H1 (cell line): ENCODE measurements around the gene TOMM7. TPM values are rescaled to one million over a fixed set of nuclear protein-coding genes. Genes with fewer than 3 reads are reported as not detected.
A peak's percentile ranks its signal among the peaks of the same experiment; 100 is the strongest.

ENCODE experiments used
- CTCF ChIA-PET: fragments of 300-600 bp; sonication (Branson Sonifier 250); formaldehyde crosslinking; loops from one replicate; lab custom pipeline; 2021; ENCODE audit not compliant: partially characterized antibody; lab: Charles Lee
- POLR2A ChIA-PET: fragments of 300-600 bp; sonication (Branson Sonifier 250); formaldehyde crosslinking; loops from one replicate; lab custom pipeline; 2021; ENCODE audit warnings: inconsistent platforms; ENCODE audit not compliant: partially characterized antibody; lab: Charles Lee
- DNase-seq, 2 experiments: peaks; one replicate each; pipeline versions ENCODE4 v3.0.0 to v3.0.0-alpha.2; 2010 to 2022; ENCODE audit warnings: low spot score in 2 of 2, low read depth in 1 of 2, mixed read lengths in 1 of 2
- FAIRE-seq: peaks from 2 replicates; lab custom pipeline; 2011; peaks lifted over from hg19 to GRCh38; lab: Jason Lieb, UNC
- H2AFZ ChIP-seq: 2 replicates; pipeline ENCODE4 v1.8.1; 2012; ENCODE audit warnings: low read length, inconsistent platforms
- H2AK5ac ChIP-seq: 2 replicates; pipeline ENCODE4 v1.6.1; 2013; ENCODE audit warnings: low read depth, low read length
- H2BK120ac ChIP-seq: replicated peaks from 2 replicates; pipeline ENCODE3; 2013; ENCODE audit warnings: low read depth, low read length, inconsistent platforms
- H2BK12ac ChIP-seq: 2 replicates; pipeline ENCODE4 v1.6.1; 2013; ENCODE audit warnings: low read depth, low read length
- H2BK15ac ChIP-seq: 2 replicates; pipeline ENCODE4 v1.6.1; 2013; ENCODE audit warnings: low read length
- H2BK20ac ChIP-seq: 2 replicates; pipeline ENCODE4 v1.6.1; 2013; ENCODE audit warnings: low read length
- H2BK5ac ChIP-seq: 2 replicates; pipeline ENCODE4 v1.6.1; 2013; ENCODE audit warnings: low read depth, low read length
- H3K14ac ChIP-seq: 2 replicates; pipeline ENCODE4 v1.6.1; 2013; ENCODE audit warnings: inconsistent platforms; ENCODE audit not compliant: insufficient read length
- H3K18ac ChIP-seq: 2 replicates; pipeline ENCODE4 v1.6.1; 2013; ENCODE audit warnings: low read length; ENCODE audit errors: extremely low read depth
- H3K23ac ChIP-seq: 2 replicates; pipeline ENCODE4 v1.6.1; 2013; ENCODE audit warnings: inconsistent platforms; ENCODE audit not compliant: insufficient read length
- H3K23me2 ChIP-seq: 2 replicates; pipeline ENCODE4 v1.6.1; 2013; ENCODE audit warnings: low read depth, low read length
- H3K27ac ChIP-seq: 2 replicates; pipeline ENCODE4 v1.6.1; 2011; ENCODE audit warnings: low read depth, low read length, inconsistent platforms
- H3K27me3 ChIP-seq, 4 experiments: replicated peaks in 1 of 4; 1 replicate in 1 of 4; 2 replicates in 3 of 4; pipeline versions ENCODE4 v1.6.1 to v1.8.1; 2011 to 2013; ENCODE audit warnings: low read length in 3 of 4, mild to moderate bottlenecking in 3 of 4, inconsistent platforms in 2 of 4, mixed read lengths in 2 of 4, moderate library complexity in 1 of 4; ENCODE audit not compliant: control insufficient read depth in 3 of 4, insufficient read depth in 3 of 4; ENCODE audit errors: extremely low read depth in 1 of 4
- H3K36me3 ChIP-seq, 4 experiments: 2 replicates each; pipeline versions ENCODE4 v1.6.1 to v1.8.1; 2011 to 2013; ENCODE audit warnings: mild to moderate bottlenecking in 4 of 4, low read length in 3 of 4, moderate library complexity in 2 of 4, control low read depth in 1 of 4, inconsistent platforms in 1 of 4; ENCODE audit not compliant: insufficient read depth in 4 of 4, control insufficient read depth in 2 of 4
- H3K4ac ChIP-seq: replicated peaks from 2 replicates; pipeline ENCODE3; 2013; ENCODE audit warnings: low read length, low read depth, mixed read lengths, inconsistent platforms; ENCODE audit not compliant: insufficient read length
- H3K4me1 ChIP-seq, 4 experiments: replicated peaks in 1 of 4; 1 replicate in 1 of 4; 2 replicates in 3 of 4; pipeline versions ENCODE4 v1.6.1 to v1.8.1; 2011 to 2013; ENCODE audit warnings: low read length in 3 of 4, inconsistent platforms in 2 of 4, mixed read lengths in 1 of 4; ENCODE audit not compliant: insufficient read depth in 4 of 4, control insufficient read depth in 3 of 4
- H3K4me2 ChIP-seq, 2 experiments: 2 replicates each; pipeline versions ENCODE4 v1.6.1 to v1.8.1; 2011 to 2013; ENCODE audit warnings: low read depth in 2 of 2, low read length in 2 of 2, control low read depth in 1 of 2, inconsistent platforms in 1 of 2, mild to moderate bottlenecking in 1 of 2; ENCODE audit not compliant: insufficient read depth in 1 of 2
- H3K4me3 ChIP-seq, 4 experiments: fragments of 200-600, 300-600 bp in 1 of 4; sonication (generic), shearing (Covaris generic), sonication (Bioruptor Twin) in 1 of 4; 2 replicates each; pipeline versions ENCODE4 v1.5.1 to v1.8.1; 2011 to 2016; ENCODE audit warnings: low read length in 4 of 4, low read depth in 3 of 4, control low read depth in 2 of 4, inconsistent platforms in 2 of 4, mild to moderate bottlenecking in 2 of 4, mixed read lengths in 1 of 4, moderate library complexity in 1 of 4; ENCODE audit not compliant: insufficient read depth in 2 of 4; ENCODE audit errors: extremely low read depth in 1 of 4
- H3K56ac ChIP-seq: replicated peaks from 2 replicates; pipeline ENCODE3; 2013; ENCODE audit warnings: low read depth, mild to moderate bottlenecking, mixed read lengths, low read length, inconsistent platforms; ENCODE audit not compliant: insufficient read length
- H3K79me1 ChIP-seq: 2 replicates; pipeline ENCODE4 v1.6.1; 2013; ENCODE audit warnings: low read depth, low read length, control low read depth
- H3K79me2 ChIP-seq, 2 experiments: 2 replicates each; pipeline versions ENCODE4 v1.6.1 to v1.8.1; 2012 to 2013; ENCODE audit warnings: low read length in 2 of 2, mild to moderate bottlenecking in 2 of 2, inconsistent platforms in 1 of 2; ENCODE audit not compliant: insufficient read depth in 2 of 2, control insufficient read depth in 1 of 2
- H3K9ac ChIP-seq, 4 experiments: replicated peaks in 1 of 4; 1 replicate in 1 of 4; 2 replicates in 3 of 4; pipeline versions ENCODE4 v1.6.1 to v1.8.1; 2011 to 2013; ENCODE audit warnings: low read depth in 3 of 4, low read length in 3 of 4, control low read depth in 2 of 4, mild to moderate bottlenecking in 2 of 4, moderate library complexity in 2 of 4, inconsistent platforms in 1 of 4; ENCODE audit errors: extremely low read depth in 1 of 4
- H3K9me3 ChIP-seq, 2 experiments: 2 replicates each; pipeline versions ENCODE4 v1.6.1 to v1.8.1; 2012 to 2013; ENCODE audit warnings: mild to moderate bottlenecking in 2 of 2, moderate library complexity in 2 of 2, control low read depth in 1 of 2, inconsistent platforms in 1 of 2, low read depth in 1 of 2, low read length in 1 of 2, mixed read lengths in 1 of 2; ENCODE audit not compliant: insufficient read depth in 2 of 2
- H4K20me1 ChIP-seq, 2 experiments: replicated peaks in 1 of 2; 2 replicates each; pipeline versions ENCODE3 to v1.8.1; 2011 to 2013; ENCODE audit warnings: inconsistent platforms in 2 of 2, low read length in 2 of 2, mild to moderate bottlenecking in 1 of 2; ENCODE audit not compliant: insufficient read depth in 2 of 2, control insufficient read depth in 1 of 2
- H4K5ac ChIP-seq: 2 replicates; pipeline ENCODE4 v1.6.1; 2013; ENCODE audit warnings: low read length, low read depth, mixed read lengths, inconsistent platforms; ENCODE audit not compliant: insufficient read length
- H4K8ac ChIP-seq: 2 replicates; pipeline ENCODE4 v1.8.0; 2013; ENCODE audit warnings: mild to moderate bottlenecking, moderate library complexity, low read length, inconsistent platforms; ENCODE audit not compliant: insufficient read depth; ENCODE audit errors: extremely low read depth
- H4K91ac ChIP-seq: replicated peaks from 2 replicates; pipeline ENCODE3; 2013; ENCODE audit warnings: low read length, mixed read lengths, inconsistent platforms; ENCODE audit not compliant: insufficient read length
- CBX5 ChIP-seq: fragments of 300-800, 300-1000 bp; sonication (generic); IDR thresholded peaks from 2 replicates; pipeline ENCODE4 v1.7.1; 2016; ENCODE audit warnings: antibody characterized with exemption, low read length, low read depth
- E2F6 ChIP-seq: IDR thresholded peaks from 2 replicates; pipeline ENCODE4 v1.6.1; 2012; ENCODE audit warnings: inconsistent platforms
- RFX5 ChIP-seq: IDR thresholded peaks from 2 replicates; pipeline ENCODE4 v1.6.1; 2011; ENCODE audit warnings: low read depth, low read length, improper control_type of control experiment, borderline replicate concordance
- SIX5 ChIP-seq: IDR thresholded peaks from 2 replicates; pipeline ENCODE4 v1.6.1; 2011; ENCODE audit warnings: mild to moderate bottlenecking, low read depth, low read length
- WGBS, 2 experiments: shearing (Covaris generic) in 1 of 2; methylation state at CpG; one replicate each; pipeline versions ENCODE4 v1.1.6 to v1.1.7; 2013 to 2015; ENCODE audit warnings: low lambda C conversion rate in 2 of 2, mixed read lengths in 2 of 2, inconsistent platforms in 1 of 2, low coverage in 1 of 2, missing lambda C conversion rate in 1 of 2; ENCODE audit not compliant: insufficient replicate concordance in 2 of 2, insufficient coverage in 1 of 2, insufficient read length in 1 of 2; ENCODE audit errors: extremely low coverage in 1 of 2, missing lambda C conversion rate in 1 of 2; 5-methylcytosine and 5-hydroxymethylcytosine counted together
- polyA plus RNA-seq, 7 experiments: library from polyadenylated mRNA; depleted of rRNA in 3 of 7; stranded (reverse) in 5 of 7; unstranded in 2 of 7; fragments of >200 nt in 5 of 7; fragments of 200-250 nt in 2 of 7; gene quantifications; 1 replicate in 5 of 7; 2 replicates in 1 of 7; 4 replicates in 1 of 7; pipeline versions ENCODE4 v1.2.1 to v1.2.3, GENCODE V29; 2011 to 2013; ENCODE audit warnings: missing spikeins in 2 of 7, mixed read lengths in 2 of 7
- total RNA-seq: library from RNA; stranded (reverse); fragmentation: NEBNext Ultra II Directional; extraction: Animal tissue kit (Norgen Biotek cat#: 25700); gene quantifications from 2 replicates; pipeline ENCODE4 v1.2.1, GENCODE V29; 2021

Gene TOMM7
- total and polyA plus RNA-seq, 2 of the 8 experiments (the other 6 are each of a cell fraction or from before 2014, with no cell fraction given) = 389 to 508 TPM

GRCh38 chr7:22872096-22872807, 49.6 kb upstream of the TOMM7 start:
- no peaks in the 10 kb centered on the region for H3K36me3 ChIP-seq
- no peaks in the 10 kb centered on the region for H3K79me1 ChIP-seq
- H3K79me2 ChIP-seq = no peaks in the 10 kb centered on the region
- no peak overlapping the region for H2BK20ac ChIP-seq
- no peak overlapping the region for H3K4ac ChIP-seq
- H3K23me2 ChIP-seq = no peaks in the 10 kb centered on the region
- H3K27ac ChIP-seq = no peak overlapping the region
- no peak overlapping the region for H3K4me2 ChIP-seq
- no peaks in the 10 kb centered on the region for H4K20me1 ChIP-seq
- H4K91ac ChIP-seq = no peak overlapping the region
- H3K14ac ChIP-seq = no peak overlapping the region
- ChIA-PET POLR2A (interaction anchor here (1.4 to 11.9 kb wide), 4 partner anchors 8 to 40 kb away, joined by 5 to 125 read pairs (median 6); no protein-coding TSS in a partner anchor), CTCF (interaction anchor here (0.5 to 4.5 kb wide), 3 partner anchors 12 to 322 kb away, joined by 3 to 28 read pairs (median 4); no protein-coding TSS in a partner anchor)
- H4K8ac ChIP-seq = no peak overlapping the region
- no peak for TF ChIP-seq CBX5
- no peak for TF ChIP-seq E2F6
- TF ChIP-seq SIX5 = no peak
- TF ChIP-seq RFX5 = peak; percentile 68; the same call in 1 of the 2 replicates
- no peak overlapping the region for H2AK5ac ChIP-seq
- no peak overlapping the region for H2BK5ac ChIP-seq
- no peak overlapping the region for H4K5ac ChIP-seq
- no peak overlapping the region for H3K9ac ChIP-seq
- no peak overlapping the region for H2BK120ac ChIP-seq
- no peak overlapping the region for H2AFZ ChIP-seq
- no peak overlapping the region for H3K18ac ChIP-seq
- no peak overlapping the region for H2BK12ac ChIP-seq
- 87% methylated on average over 7 of the region's 7 CpGs; no CpG with 5 or more reads in 1 of the 2 experiments for WGBS, 2 experiments
- no peak overlapping the region for H2BK15ac ChIP-seq
- no peak overlapping the region for H3K23ac ChIP-seq
- FAIRE-seq (no peak), DNase-seq (no peak)
- 0 out of 7 replicates have a peak, but pooled peaks cover 0 to 2% (median 0%) of the 10 kb centered on the region in 4 experiments for H3K4me1 ChIP-seq
- no peak overlapping the region for H3K4me3 ChIP-seq
- no peaks in the 10 kb centered on the region for H3K27me3 ChIP-seq
- H3K56ac ChIP-seq = no peak overlapping the region
- H3K9me3 ChIP-seq = no peaks in the 10 kb centered on the region
